HG03175 (cell line): Measurements from ENCODE around the gene IRF2BP2.
A peak's percentile ranks its signal among the peaks of the same experiment; 100 is the strongest.
"Not testable (repeated sequence)": the region's sequence is repeated elsewhere in the genome, so short reads cannot be mapped to it uniquely, and the experiment has no call there.

ENCODE experiments used
- ATAC-seq: cut with Tn5 transposase; IDR thresholded peaks from one replicate; pipeline ENCODE4 v1.9.1; 2021; ENCODE audit warnings: mild to moderate bottlenecking, moderate library complexity; ENCODE audit not compliant: unreplicated experiment

The IRF2BP2 gene

GRCh38 chr1:234602334-234603220 is 7.4 kb downstream of the IRF2BP2 start:
- ATAC-seq, result no peak

- no peak for ATAC-seq
These were observed 8.5 kb downstream of the IRF2BP2 start for GRCh38 chr1:234601301-234602017.

GRCh38 chr1:234600418-234601281 is 9.3 kb downstream of the IRF2BP2 start:
- ATAC-seq, result no peak

- peak; percentile 71 for ATAC-seq
These were observed 10.2 kb downstream of the IRF2BP2 start for GRCh38 chr1:234599617-234600417.

GRCh38 chr1:234598974-234599616 is 10.9 kb downstream of the IRF2BP2 start:
- ATAC-seq, result no peak

- no peak for ATAC-seq
These were observed 12.1 kb downstream of the IRF2BP2 start for GRCh38 chr1:234597894-234598293.

GRCh38 chr1:234595899-234596298 is 14.1 kb downstream of the IRF2BP2 start:
- no peak for ATAC-seq

GRCh38 chr1:234594575-234594974 is 15.4 kb downstream of the IRF2BP2 start:
- ATAC-seq, result not testable (repeated sequence)

GRCh38 chr1:234593771-234594504 is 16.0 kb downstream of the IRF2BP2 start:
- no peak for ATAC-seq

GRCh38 chr1:234593109-234593508 is 16.9 kb downstream of the IRF2BP2 start:
- no peak for ATAC-seq

GRCh38 chr1:234592240-234592639 is 17.7 kb downstream of the IRF2BP2 start:
- ATAC-seq, result no peak

GRCh38 chr1:234591131-234591530 is 18.8 kb downstream of the IRF2BP2 start:
- no peak for ATAC-seq

GRCh38 chr1:234589854-234590620 is 19.9 kb downstream of the IRF2BP2 start:
- no peak for ATAC-seq

GRCh38 chr1:234589064-234589800 is 20.7 kb downstream of the IRF2BP2 start:
- ATAC-seq, result no peak

- no peak for ATAC-seq
These were observed 21.6 kb downstream of the IRF2BP2 start for GRCh38 chr1:234588386-234588785.

GRCh38 chr1:234586892-234587485 is 23.0 kb downstream of the IRF2BP2 start:
- no peak for ATAC-seq

GRCh38 chr1:234586304-234586703 is 23.7 kb downstream of the IRF2BP2 start:
- no peak for ATAC-seq
